ENCODE measurements around the gene ABCE1.

DNA sequence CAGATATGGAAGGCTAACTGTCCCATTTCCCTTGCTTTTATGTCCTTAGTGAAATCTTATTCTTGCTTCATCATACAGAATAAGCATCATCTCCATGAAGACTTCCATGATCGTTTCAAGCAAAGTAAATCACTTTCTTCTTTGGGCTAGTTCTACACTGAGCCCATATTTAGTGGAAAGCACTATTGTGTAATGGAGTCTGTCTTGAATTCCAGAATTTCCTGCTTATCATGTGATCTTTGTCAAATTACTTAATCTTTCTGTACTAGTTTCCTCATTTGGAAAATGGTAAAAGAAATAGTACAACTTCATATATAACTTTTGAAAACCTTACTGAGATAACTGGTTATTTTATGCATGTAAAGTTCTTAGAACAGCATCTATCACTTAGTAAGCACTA lies 7.7 kb upstream of the ABCE1 start:
- TF ChIP-seq, protein P1, sequence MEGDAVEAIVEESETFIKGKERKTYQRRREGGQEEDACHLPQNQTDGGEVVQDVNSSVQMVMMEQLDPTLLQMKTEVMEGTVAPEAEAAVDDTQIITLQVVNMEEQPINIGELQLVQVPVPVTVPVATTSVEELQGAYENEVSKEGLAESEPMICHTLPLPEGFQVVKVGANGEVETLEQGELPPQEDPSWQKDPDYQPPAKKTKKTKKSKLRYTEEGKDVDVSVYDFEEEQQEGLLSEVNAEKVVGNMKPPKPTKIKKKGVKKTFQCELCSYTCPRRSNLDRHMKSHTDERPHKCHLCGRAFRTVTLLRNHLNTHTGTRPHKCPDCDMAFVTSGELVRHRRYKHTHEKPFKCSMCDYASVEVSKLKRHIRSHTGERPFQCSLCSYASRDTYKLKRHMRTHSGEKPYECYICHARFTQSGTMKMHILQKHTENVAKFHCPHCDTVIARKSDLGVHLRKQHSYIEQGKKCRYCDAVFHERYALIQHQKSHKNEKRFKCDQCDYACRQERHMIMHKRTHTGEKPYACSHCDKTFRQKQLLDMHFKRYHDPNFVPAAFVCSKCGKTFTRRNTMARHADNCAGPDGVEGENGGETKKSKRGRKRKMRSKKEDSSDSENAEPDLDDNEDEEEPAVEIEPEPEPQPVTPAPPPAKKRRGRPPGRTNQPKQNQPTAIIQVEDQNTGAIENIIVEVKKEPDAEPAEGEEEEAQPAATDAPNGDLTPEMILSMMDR (IDR thresholded peaks at IDR 0.05): no peak
- TF ChIP-seq POLR2A (IDR thresholded peaks at IDR 0.05) (no peak), POLR2AphosphoS5 (IDR thresholded peaks at IDR 0.05; ENCODE audit: insufficient read depth in 1 of 2, low read depth in 1 of 2) (no peak)
